ENCODE measurements around the gene UNK. TPM values are rescaled to one million over a fixed set of nuclear protein-coding genes. Genes with fewer than 3 reads are reported as not detected.

The UNK gene
- total RNA-seq, 2 donors from 2014 or later, result 18.4 to 59.7 TPM

- intact Hi-C loops (cut with DNase I), result no loop called here
- Histone ChIP-seq H3K27ac (no peak overlapping the region), H3K27me3 (no peaks in the 10 kb centered on the region), H3K4me3 (no peak overlapping the region), H3K4me1 (no peaks in the 10 kb centered on the region), H3K9me3 (no peaks in the 10 kb centered on the region), H3K36me3 (replicated peaks in 1 of 2; ENCODE audit: insufficient read depth in 1 of 2, low read depth in 2 of 2) (peaks cover 14 to 46% of the 10 kb centered on the region in 2 donors)
- 84 to 94% methylated on average over 2 to 3 of the region's 3 CpGs for WGBS, 2 donors
- no peak for ATAC-seq
- no peak for DNase-seq
- TF ChIP-seq CTCF (IDR thresholded peaks at IDR 0.05) (no peak), POLR2A (IDR thresholded peaks at IDR 0.05) (no peak)
Observed at GRCh38 chr17:75815399-75815798, 30.8 kb downstream of the UNK start.

GRCh38 chr17:75816693-75817092 is 32.1 kb downstream of the UNK start:
- no peak for ATAC-seq
- DNase-seq, result no peak
- H3K27ac ChIP-seq, result no peak overlapping the region
- H3K9me3 ChIP-seq, result no peaks in the 10 kb centered on the region
- no peak overlapping the region for H3K4me3 ChIP-seq
- TF ChIP-seq POLR2A (IDR thresholded peaks at IDR 0.05), result no peak
- no peak for TF ChIP-seq CTCF (IDR thresholded peaks at IDR 0.05)
- H3K4me1 ChIP-seq, result peaks cover 2% of the 10 kb centered on the region
- intact Hi-C loops (cut with DNase I), result no loop called here
- peaks cover 18 to 50% of the 10 kb centered on the region in 2 donors for H3K36me3 ChIP-seq (replicated peaks in 1 of 2; ENCODE audit: insufficient read depth in 1 of 2, low read depth in 2 of 2)
- 97 to 100% methylated on average over 2 to 7 of the region's 9 CpGs for WGBS, 2 donors
- no peaks in the 10 kb centered on the region for H3K27me3 ChIP-seq

GRCh38 chr17:75817571-75817970 is 33.0 kb downstream of the UNK start:
- intact Hi-C loops (cut with DNase I), result no loop called here
- DNase-seq (no peak), ATAC-seq (no peak)
- H3K36me3 ChIP-seq (replicated peaks in 1 of 2; ENCODE audit: insufficient read depth in 1 of 2, low read depth in 2 of 2), result peaks cover 14 to 42% of the 10 kb centered on the region in 2 donors
- H3K9me3 ChIP-seq, result no peaks in the 10 kb centered on the region
- H3K4me1 ChIP-seq, result peaks cover 11% of the 10 kb centered on the region
- H3K27me3 ChIP-seq, result no peaks in the 10 kb centered on the region
- no peak overlapping the region for H3K27ac ChIP-seq
- WGBS, 2 donors, result 86 to 93% methylated on average over 3 to 6 of the region's 6 CpGs
- no peak overlapping the region for H3K4me3 ChIP-seq
- TF ChIP-seq CTCF (IDR thresholded peaks at IDR 0.05), result no peak
- TF ChIP-seq POLR2A (IDR thresholded peaks at IDR 0.05), result no peak

- no peak for ATAC-seq
- WGBS, 2 donors, result 94 to 95% methylated on average over 14 to 16 of the region's 16 CpGs
- Histone ChIP-seq H3K4me1 (peaks cover 19% of the 10 kb centered on the region), H3K27ac (no peak overlapping the region), H3K27me3 (no peaks in the 10 kb centered on the region), H3K36me3 (replicated peaks in 1 of 2; ENCODE audit: insufficient read depth in 1 of 2, low read depth in 2 of 2) (peaks cover 14 to 38% of the 10 kb centered on the region in 2 donors), H3K9me3 (no peaks in the 10 kb centered on the region), H3K4me3 (no peak overlapping the region)
- no peak for DNase-seq
- TF ChIP-seq POLR2A (IDR thresholded peaks at IDR 0.05) (no peak), CTCF (IDR thresholded peaks at IDR 0.05) (no peak)
- intact Hi-C loops (cut with DNase I), result no loop called here
Observed at GRCh38 chr17:75818326-75818885, 33.8 kb downstream of the UNK start.

- intact Hi-C loops (cut with DNase I), result no loop called here
Observed at GRCh38 chr17:75819116-75819515, 34.5 kb downstream of the UNK start.

More at GRCh38 chr17:75819116-75819515, 34.5 kb downstream of the UNK start:
- no peak for ATAC-seq
- Histone ChIP-seq H3K9me3 (no peaks in the 10 kb centered on the region), H3K4me1 (peaks cover 21% of the 10 kb centered on the region), H3K36me3 (replicated peaks in 1 of 2; ENCODE audit: insufficient read depth in 1 of 2, low read depth in 2 of 2) (peaks cover 14 to 34% of the 10 kb centered on the region in 2 donors), H3K27ac (no peak overlapping the region), H3K4me3 (no peak overlapping the region), H3K27me3 (no peaks in the 10 kb centered on the region)
- no peak for TF ChIP-seq POLR2A (IDR thresholded peaks at IDR 0.05)
- no peak for TF ChIP-seq CTCF (IDR thresholded peaks at IDR 0.05)
- no peak for DNase-seq
- WGBS, 2 donors, result 87 to 89% methylated on average over 7 of the region's 7 CpGs
